ENCODE data around the gene KLHL7.

- TF ChIP-seq CTCF (IDR thresholded peaks at IDR 0.05 in 8 of 11, conservative IDR thresholded peaks at IDR 0.05 in 3 of 11), result no peak
- no peak for TF ChIP-seq POLR2A (IDR thresholded peaks at IDR 0.05)
Observed at GRCh38 chr7:23218196-23218595, 112.6 kb downstream of the KLHL7 start.
